Measurements from ENCODE around the gene BMPR1B. TPM values are rescaled to one million over a fixed set of nuclear protein-coding genes. Genes with fewer than 3 reads are reported as not detected.
A peak's percentile ranks its signal among the peaks of the same experiment; 100 is the strongest.

The BMPR1B gene
- total RNA-seq, 1 experiment from 2014 or later: 0.35 TPM

DNA sequence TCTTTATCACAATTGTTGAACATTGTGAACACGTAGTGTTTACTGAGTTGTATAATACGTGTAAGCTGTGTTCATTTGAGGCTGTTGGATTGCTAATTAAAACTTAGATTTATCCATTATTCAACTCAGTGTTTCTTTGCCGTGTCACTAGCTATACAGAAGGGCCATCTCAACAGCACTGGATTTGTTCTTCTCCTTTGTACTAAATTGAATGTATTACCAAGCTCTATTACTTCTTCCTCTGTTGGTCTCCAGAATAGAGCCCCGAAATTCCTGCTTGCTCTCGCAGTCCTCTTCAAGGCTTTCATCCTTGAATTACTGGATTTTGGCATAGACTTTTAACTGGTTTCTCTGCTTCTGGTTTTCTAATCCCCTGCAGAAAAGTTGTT is 182.8 kb downstream of the BMPR1B start:
- Histone ChIP-seq H4K20me1 (ENCODE audit: control insufficient read depth, insufficient read depth, insufficient read length) (no peaks in the 10 kb centered on the region), H2BK15ac (ENCODE audit: low read depth, low read length) (no peak overlapping the region), H4K91ac (ENCODE audit: insufficient read length, low read depth, low read length) (no peak overlapping the region), H2BK120ac (ENCODE audit: low read depth, low read length, poor library complexity, severe bottlenecking) (no peak overlapping the region), H3K4me1 (ENCODE audit: insufficient read depth, low read length) (no peaks in the 10 kb centered on the region), H2BK5ac (ENCODE audit: insufficient read length, low read length) (no peak overlapping the region), H3K79me2 (ENCODE audit: insufficient read depth, low read length) (no peaks in the 10 kb centered on the region), H3K4me2 (ENCODE audit: insufficient read depth, insufficient read length, low read length) (no peak overlapping the region), H3T11ph (ENCODE audit: low read length) (no peak overlapping the region), H2BK20ac (ENCODE audit: low read depth, low read length, poor library complexity, severe bottlenecking) (no peak overlapping the region), H3K4ac (ENCODE audit: low read depth, low read length) (no peak overlapping the region), H3K56ac (ENCODE audit: insufficient read length, low read depth, low read length) (no peak overlapping the region), H2BK12ac (ENCODE audit: insufficient read length, low read depth, low read length) (no peak overlapping the region), H3K27ac (ENCODE audit: insufficient read length, low read depth, low read length) (no peak overlapping the region), H3K9me3 (ENCODE audit: control insufficient read depth, low read depth, low read length) (no peaks in the 10 kb centered on the region), H4K8ac (replicated peaks; ENCODE audit: insufficient read length, low read depth, low read length) (no peak overlapping the region), H3K23me2 (ENCODE audit: insufficient read length, low read depth, low read length, poor library complexity, severe bottlenecking) (no peaks in the 10 kb centered on the region), H2AFZ (ENCODE audit: low read length) (no peak overlapping the region), H3K27me3 (ENCODE audit: insufficient read depth, low read length) (no peaks in the 10 kb centered on the region), H2AK5ac (ENCODE audit: insufficient read length, low read length) (no peak overlapping the region), H3K79me1 (ENCODE audit: insufficient read depth, low read depth, low read length, poor library complexity, severe bottlenecking) (no peaks in the 10 kb centered on the region), H3K18ac (ENCODE audit: insufficient read length, low read depth, low read length) (no peak overlapping the region), H3K23ac (ENCODE audit: insufficient read length, low read depth, low read length) (no peak overlapping the region), H4K5ac (ENCODE audit: insufficient read length, low read depth, low read length) (no peak overlapping the region), H3K14ac (ENCODE audit: insufficient read depth, low read length) (no peak overlapping the region), H3K9ac (ENCODE audit: extremely low read depth, insufficient read length, low read length) (no peak overlapping the region)
- Mint-ChIP-seq H3K4me3 (no peak overlapping the region), H3K4me1 (peaks cover 4 to 21% of the 10 kb centered on the region in 2 experiments; a peak in 3 of 4 replicates), H3K9me3 (no peaks in the 10 kb centered on the region), H3K36me3 (ENCODE audit: insufficient read depth in 1 of 3, low read depth in 3 of 3) (no peaks in the 10 kb centered on the region), H3K27me3 (ENCODE audit: low read depth) (no peaks in the 10 kb centered on the region), H3K27ac (peak overlapping the region in 1 of 3 experiments; percentile 8; a peak in 1 of 7 replicates)
- TF ChIP-seq, protein P1, sequence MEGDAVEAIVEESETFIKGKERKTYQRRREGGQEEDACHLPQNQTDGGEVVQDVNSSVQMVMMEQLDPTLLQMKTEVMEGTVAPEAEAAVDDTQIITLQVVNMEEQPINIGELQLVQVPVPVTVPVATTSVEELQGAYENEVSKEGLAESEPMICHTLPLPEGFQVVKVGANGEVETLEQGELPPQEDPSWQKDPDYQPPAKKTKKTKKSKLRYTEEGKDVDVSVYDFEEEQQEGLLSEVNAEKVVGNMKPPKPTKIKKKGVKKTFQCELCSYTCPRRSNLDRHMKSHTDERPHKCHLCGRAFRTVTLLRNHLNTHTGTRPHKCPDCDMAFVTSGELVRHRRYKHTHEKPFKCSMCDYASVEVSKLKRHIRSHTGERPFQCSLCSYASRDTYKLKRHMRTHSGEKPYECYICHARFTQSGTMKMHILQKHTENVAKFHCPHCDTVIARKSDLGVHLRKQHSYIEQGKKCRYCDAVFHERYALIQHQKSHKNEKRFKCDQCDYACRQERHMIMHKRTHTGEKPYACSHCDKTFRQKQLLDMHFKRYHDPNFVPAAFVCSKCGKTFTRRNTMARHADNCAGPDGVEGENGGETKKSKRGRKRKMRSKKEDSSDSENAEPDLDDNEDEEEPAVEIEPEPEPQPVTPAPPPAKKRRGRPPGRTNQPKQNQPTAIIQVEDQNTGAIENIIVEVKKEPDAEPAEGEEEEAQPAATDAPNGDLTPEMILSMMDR (conservative IDR thresholded peaks at IDR 0.05): no peak
- DNase-seq: no peak
- WGBS (ENCODE audit: extremely low coverage, insufficient read length, low lambda C conversion rate): no CpG with 5 or more reads among the region's 5 CpGs

Data from H9 (cell line).